ENCODE results near the gene DMWD.

- TF ChIP-seq RAD21 (IDR thresholded peaks at IDR 0.05; ENCODE audit: low read length) (no peak), POLR2A (IDR thresholded peaks at IDR 0.05; ENCODE audit: low read depth, low read length) (no peak), CTCF (conservative IDR thresholded peaks at IDR 0.05; ENCODE audit: low read depth, low read length) (no peak), MXI1 (IDR thresholded peaks at IDR 0.05; ENCODE audit: borderline replicate concordance, low read depth, low read length) (no peak), RFX5 (IDR thresholded peaks at IDR 0.05; ENCODE audit: low read depth, low read length) (no peak), USF2 (IDR thresholded peaks at IDR 0.05; ENCODE audit: low read depth, low read length) (no peak), SMC3 (IDR thresholded peaks at IDR 0.05; ENCODE audit: low read depth, low read length) (no peak), RCOR1 (IDR thresholded peaks at IDR 0.05; ENCODE audit: insufficient replicate concordance, low read length) (no peak), ELK1 (IDR thresholded peaks at IDR 0.05; ENCODE audit: borderline replicate concordance, low read depth, low read length) (no peak), MAZ (IDR thresholded peaks at IDR 0.05; ENCODE audit: borderline replicate concordance, low read depth, low read length) (no peak), CHD1 (IDR thresholded peaks at IDR 0.05; ENCODE audit: low read depth, low read length) (no peak)
Measured at GRCh38 chr19:45786533-45786894, 6.1 kb downstream of the DMWD start.
